Endothelial cell of umbilical vein (primary cell): ENCODE data around the gene PHAF1. TPM values are rescaled to one million over a fixed set of nuclear protein-coding genes. Genes with fewer than 3 reads are reported as not detected.

ENCODE experiments used
- BruUV-seq: library from RNA; stranded (reverse); fragments of 400-500 nt; replicated peaks from 2 replicates; lab custom pipeline; 2021; lab: Mats Ljungman, UMichigan
- CTCF ChIA-PET: fragments of 300-600, 350-600 bp; sonication (Branson Sonifier 250); formaldehyde crosslinking; loops from one replicate; lab custom pipeline; 2021; ENCODE audit warnings: antibody characterized with exemption, inconsistent platforms; lab: Charles Lee
- POLR2A ChIA-PET: fragments of 300-600, 350-600 bp; sonication (Branson Sonifier 250); formaldehyde crosslinking; loops from one replicate; lab custom pipeline; 2021; ENCODE audit warnings: antibody characterized with exemption, inconsistent platforms; lab: Charles Lee
- DNase-seq: peaks from one replicate; pipeline ENCODE4 v3.0.0-alpha.2; 2011; ENCODE audit warnings: low read depth, low spot score
- FAIRE-seq: peaks from 2 replicates; lab custom pipeline; 2011; peaks lifted over from hg19 to GRCh38; lab: Jason Lieb, UNC
- H2AFZ ChIP-seq: 2 replicates; pipeline ENCODE4 v1.6.0; 2012; ENCODE audit warnings: low read depth, low read length, control low read depth, inconsistent platforms
- H3K27ac ChIP-seq: 2 replicates; pipeline ENCODE4 v1.5.1; 2011; ENCODE audit warnings: low read depth, mild to moderate bottlenecking, control low read depth, low read length, moderate library complexity; ENCODE audit not compliant: insufficient read depth
- H3K27me3 ChIP-seq, 2 experiments: 2 replicates each; pipeline versions ENCODE4 v1.6.0 to v1.6.1; 2011; ENCODE audit warnings: low read length in 2 of 2, mixed read lengths in 1 of 2; ENCODE audit not compliant: control insufficient read depth in 2 of 2, insufficient read depth in 2 of 2
- H3K36me3 ChIP-seq, 2 experiments: 2 replicates in 1 of 2; 3 replicates in 1 of 2; pipeline ENCODE4 v1.5.1; 2011; ENCODE audit warnings: low read length in 2 of 2, mild to moderate bottlenecking in 1 of 2, moderate library complexity in 1 of 2; ENCODE audit not compliant: control insufficient read depth in 2 of 2, insufficient read depth in 2 of 2; ENCODE audit errors: extremely low read depth in 1 of 2
- H3K4me1 ChIP-seq: 3 replicates; pipeline ENCODE4 v1.5.1; 2011; ENCODE audit warnings: mild to moderate bottlenecking, low read length; ENCODE audit not compliant: control insufficient read depth, insufficient read depth; ENCODE audit errors: extremely low read depth
- H3K4me2 ChIP-seq: 2 replicates; pipeline ENCODE4 v1.6.1; 2011; ENCODE audit warnings: low read length, control low read depth, mixed read lengths; ENCODE audit not compliant: insufficient read depth
- H3K4me3 ChIP-seq, 3 experiments: fragments of 200-600 bp in 1 of 3; sonication (generic), shearing (Covaris generic) in 1 of 3; replicated peaks in 1 of 3; 2 replicates each; pipeline ENCODE4 v1.5.1; 2011 to 2016; ENCODE audit warnings: control low read depth in 3 of 3, low read length in 3 of 3, mild to moderate bottlenecking in 2 of 3, inconsistent platforms in 1 of 3, low read depth in 1 of 3, moderate library complexity in 1 of 3; ENCODE audit not compliant: insufficient read depth in 1 of 3
- H3K79me2 ChIP-seq: 2 replicates; pipeline ENCODE4 v1.6.0; 2012; ENCODE audit warnings: low read length, inconsistent platforms; ENCODE audit not compliant: control insufficient read depth, insufficient read depth
- H3K9ac ChIP-seq: replicated peaks from 2 replicates; pipeline ENCODE3; 2011; ENCODE audit warnings: low read length, control low read depth; ENCODE audit not compliant: insufficient read depth; ENCODE audit errors: extremely low read depth
- H3K9me1 ChIP-seq: replicated peaks from 3 replicates; pipeline ENCODE4 v1.6.0; 2011; ENCODE audit warnings: mild to moderate bottlenecking, low read length; ENCODE audit not compliant: control insufficient read depth, insufficient read depth; ENCODE audit errors: extremely low read depth
- H3K9me3 ChIP-seq: replicated peaks from 2 replicates; pipeline ENCODE4 v1.5.1; 2012; ENCODE audit warnings: low read length, inconsistent platforms; ENCODE audit not compliant: control insufficient read depth, insufficient read depth
- H4K20me1 ChIP-seq: replicated peaks from 2 replicates; pipeline ENCODE3; 2011; ENCODE audit warnings: mild to moderate bottlenecking, low read length; ENCODE audit not compliant: control insufficient read depth, insufficient read depth; ENCODE audit errors: extremely low read depth
- CTCF ChIP-seq, 2 donors: IDR thresholded peaks; 1 replicate in 1 of 2; 2 replicates in 1 of 2; pipeline ENCODE4 v1.5.1; 2011; ENCODE audit warnings: low read length in 2 of 2, mild to moderate bottlenecking in 2 of 2, moderate library complexity in 2 of 2, control low read depth in 1 of 2, inconsistent platforms in 1 of 2, low read depth in 1 of 2; ENCODE audit not compliant: insufficient read depth in 1 of 2; ENCODE audit errors: extremely low read depth in 1 of 2
- EZH2 ChIP-seq: IDR thresholded peaks from 2 replicates; pipeline ENCODE4 v1.6.1; 2012; ENCODE audit warnings: borderline replicate concordance, low read depth, mild to moderate bottlenecking, moderate library complexity, low read length, inconsistent platforms; ENCODE audit not compliant: severe bottlenecking
- FOS ChIP-seq: IDR thresholded peaks from 2 replicates; pipeline ENCODE4 v1.6.1; 2011; ENCODE audit warnings: mild to moderate bottlenecking, low read length, moderate library complexity, borderline replicate concordance; ENCODE audit not compliant: insufficient read depth
- GATA2 ChIP-seq: IDR thresholded peaks from 2 replicates; pipeline ENCODE4 v1.7.0; 2011; ENCODE audit warnings: low read depth, mild to moderate bottlenecking, moderate library complexity, mixed read lengths, low read length; ENCODE audit not compliant: insufficient read length, insufficient read depth
- JUN ChIP-seq: IDR thresholded peaks from 2 replicates; pipeline ENCODE4 v1.6.1; 2011; ENCODE audit warnings: borderline replicate concordance, low read depth; ENCODE audit not compliant: insufficient read length, insufficient read depth
- MAX ChIP-seq: IDR thresholded peaks from 2 replicates; pipeline ENCODE4 v1.6.1; 2011; ENCODE audit not compliant: insufficient read depth, insufficient read length
- MYC ChIP-seq: IDR thresholded peaks from one replicate; pipeline ENCODE4 v1.6.1; 2011; ENCODE audit warnings: mild to moderate bottlenecking, low read depth, low read length
- POLR2A ChIP-seq: IDR thresholded peaks from 2 replicates; pipeline ENCODE4 v1.6.1; 2012; ENCODE audit warnings: low read depth, mild to moderate bottlenecking, control low read depth, low read length
- POLR2AphosphoS5 ChIP-seq: IDR thresholded peaks from 2 replicates; pipeline ENCODE4 v1.6.1; 2012; ENCODE audit warnings: low read depth, mild to moderate bottlenecking, control low read depth, low read length, moderate library complexity; ENCODE audit not compliant: insufficient read depth
- dilution Hi-C: fragments of 300-500 bp; cut with MboI; formaldehyde crosslinking; loops from one replicate; pipeline ENCODE4 v1.15.0; 2019; ENCODE audit warnings: low sequenced_read_pairs; ENCODE audit not compliant: extremely low pct_ligation_motif_present
- intact Hi-C: fragments of 100-400 bp; cut with micrococcal nuclease; formaldehyde crosslinking; loops from one replicate; pipeline ENCODE4 v1.10.0; 2022
- polyA plus RNA-seq, 4 experiments: library from polyadenylated mRNA; depleted of rRNA in 3 of 4; stranded (reverse) in 3 of 4; unstranded in 1 of 4; fragments of >200 nt; gene quantifications; 2 replicates each; pipeline versions ENCODE4 v1.2.1 to v1.2.3, GENCODE V29; 2011 to 2012; ENCODE audit warnings: missing spikeins in 1 of 4
- total RNA-seq: library from RNA; stranded (reverse); gene quantifications from 2 replicates; pipeline ENCODE4 v1.2.3, GENCODE V29; 2021

The PHAF1 gene
- total and polyA plus RNA-seq, 2 donors (not counting 3 experiments of a cell fraction or from before 2014, with no cell fraction given): 18.5 to 21.9 TPM

- no TSS peak for BruUV-seq
- POLR2A ChIA-PET: interaction anchor here (0.6 kb wide), 1 partner anchor 241 kb away, joined by 4 read pairs; no protein-coding TSS in a partner anchor
- FAIRE-seq: no peak
These were observed 26.9 kb upstream of the PHAF1 start for GRCh38 chr16:67082891-67083290.

More at GRCh38 chr16:67082891-67083290, 26.9 kb upstream of the PHAF1 start:
- CTCF ChIA-PET: interaction anchor here (0.6 to 1.7 kb wide), 5 partner anchors 18 to 129 kb away, joined by 3 to 4 read pairs (median 4); no protein-coding TSS in a partner anchor
- peaks cover 2 to 11% of the 10 kb centered on the region in 2 experiments for H3K36me3 ChIP-seq
- H3K9ac ChIP-seq: no peak overlapping the region
- no peak for DNase-seq
- H3K9me1 ChIP-seq: no peaks in the 10 kb centered on the region
- H4K20me1 ChIP-seq: peaks cover 2% of the 10 kb centered on the region
- H3K27me3 ChIP-seq: no peaks in the 10 kb centered on the region
- H3K4me2 ChIP-seq: no peak overlapping the region
- H3K79me2 ChIP-seq: peaks cover 40% of the 10 kb centered on the region
- H3K4me1 ChIP-seq: no peaks in the 10 kb centered on the region
- dilution Hi-C loops (no loop called here), intact Hi-C loops (no loop called here)
- no peak overlapping the region for H3K27ac ChIP-seq
- no peak overlapping the region for H2AFZ ChIP-seq
- TF ChIP-seq MAX (no peak), POLR2AphosphoS5 (no peak), FOS (no peak), EZH2 (no peak), CTCF (IDR thresholded peaks at IDR 0.05; ENCODE audit: extremely low read depth in 1 of 2, insufficient read depth in 1 of 2, low read depth in 1 of 2, low read length in 2 of 2) (no peak), GATA2 (no peak), POLR2A (no peak), JUN (no peak), MYC (no peak)
- no peaks in the 10 kb centered on the region for H3K9me3 ChIP-seq
- no peak overlapping the region for H3K4me3 ChIP-seq
